OCI-LY1 (cell line): ENCODE measurements around the gene ZFP3.

ENCODE experiments used
- H2AFZ ChIP-seq: fragments of 200-600 bp; sonication (generic), shearing (Covaris generic); 2 replicates; pipeline ENCODE4 v1.6.0; 2014; ENCODE audit warnings: antibody characterized with exemption, mild to moderate bottlenecking, low read length
- H3F3A ChIP-seq: fragments of 200-600 bp; sonication (generic), shearing (Covaris generic); 2 replicates; pipeline ENCODE4 v1.6.0; 2014; ENCODE audit warnings: mild to moderate bottlenecking, antibody characterized with exemption, low read length, moderate library complexity; ENCODE audit not compliant: insufficient read depth
- H3K27ac ChIP-seq: fragments of 200-600 bp; sonication (generic); 2 replicates; pipeline ENCODE4 v1.5.1; 2014; ENCODE audit warnings: low read length, mixed run types, mild to moderate bottlenecking, low read depth; ENCODE audit not compliant: poor library complexity, severe bottlenecking
- H3K27me3 ChIP-seq: fragments of 200-600 bp; sonication (generic); 2 replicates; pipeline ENCODE4 v1.6.0; 2014; ENCODE audit warnings: antibody characterized with exemption, mild to moderate bottlenecking, low read length, moderate library complexity; ENCODE audit not compliant: insufficient read depth
- H3K36me3 ChIP-seq: fragments of 200-600 bp; sonication (generic); 2 replicates; pipeline ENCODE4 v1.6.1; 2014; ENCODE audit warnings: mild to moderate bottlenecking, antibody characterized with exemption, low read length, moderate library complexity, mixed read lengths; ENCODE audit not compliant: insufficient read depth
- H3K4me1 ChIP-seq: fragments of 200-600 bp; sonication (generic); 2 replicates; pipeline ENCODE4 v1.5.1; 2014; ENCODE audit warnings: mild to moderate bottlenecking, low read length, moderate library complexity; ENCODE audit not compliant: insufficient read depth, severe bottlenecking
- H3K4me2 ChIP-seq: fragments of 200-600 bp; sonication (generic), shearing (Covaris generic); 2 replicates; pipeline ENCODE4 v1.6.1; 2014; ENCODE audit warnings: low read length
- H3K4me3 ChIP-seq: fragments of 200-600 bp; sonication (generic); 2 replicates; pipeline ENCODE4 v1.5.1; 2014; ENCODE audit warnings: low read length, low read depth, mild to moderate bottlenecking, mixed read lengths; ENCODE audit not compliant: poor library complexity, severe bottlenecking
- H3K79me2 ChIP-seq: fragments of 200-600 bp; shearing (Covaris generic); 2 replicates; pipeline ENCODE4 v1.6.1; 2016; ENCODE audit warnings: mixed run types, low read length, mixed read lengths; ENCODE audit not compliant: insufficient read depth
- H3K9ac ChIP-seq: fragments of 200-600 bp; sonication (generic), shearing (Covaris generic); 2 replicates; pipeline ENCODE4 v1.6.1; 2014; ENCODE audit warnings: mild to moderate bottlenecking, low read length, mixed read lengths
- H3K9me2 ChIP-seq: fragments of 200-600 bp; sonication (generic), shearing (Covaris generic); 2 replicates; pipeline ENCODE4 v1.6.1; 2014; ENCODE audit warnings: low read depth, mild to moderate bottlenecking, low read length, mixed read lengths
- H3K9me3 ChIP-seq: fragments of 200-600 bp; shearing (Covaris generic); 2 replicates; pipeline ENCODE4 v1.6.1; 2014; ENCODE audit warnings: low read length, mixed read lengths
- H4K20me1 ChIP-seq: fragments of 200-600 bp; sonication (generic), shearing (Covaris generic); 2 replicates; pipeline ENCODE4 v1.6.0; 2016; ENCODE audit warnings: mild to moderate bottlenecking, low read length; ENCODE audit not compliant: insufficient read depth
- EZH2 ChIP-seq: fragments of 200-600 bp; sonication (generic), shearing (Covaris generic); IDR thresholded peaks from 2 replicates; pipeline ENCODE4 v1.8.0; 2017; ENCODE audit warnings: borderline replicate concordance, mixed run types, mild to moderate bottlenecking, antibody characterized with exemption, low read length, moderate library complexity, mixed read lengths
- TF ChIP-seq, protein P1 (sequence below): fragments of 200-600 bp; sonication (generic), shearing (Covaris generic); IDR thresholded peaks from 2 replicates; pipeline ENCODE4 v1.5.1; 2017; ENCODE audit warnings: mild to moderate bottlenecking, antibody characterized with exemption, low read length, moderate library complexity, mixed read lengths

ZFP3 gene

GRCh38 chr17:5047446-5047845 lies 30.8 kb upstream of the ZFP3 start:
- H3K9ac ChIP-seq = no peak overlapping the region
- no peak overlapping the region for H3K27ac ChIP-seq
- peaks cover 9% of the 10 kb centered on the region for H3K4me1 ChIP-seq
- no peak overlapping the region for H3K4me2 ChIP-seq
- no peaks in the 10 kb centered on the region for H3K79me2 ChIP-seq
- H2AFZ ChIP-seq = no peak overlapping the region
- H4K20me1 ChIP-seq = no peaks in the 10 kb centered on the region
- H3K9me3 ChIP-seq = no peaks in the 10 kb centered on the region
- H3K36me3 ChIP-seq = no peaks in the 10 kb centered on the region
- no peaks in the 10 kb centered on the region for H3K9me2 ChIP-seq
- no peaks in the 10 kb centered on the region for H3K27me3 ChIP-seq
- no peak for TF ChIP-seq EZH2
- TF ChIP-seq, protein P1, sequence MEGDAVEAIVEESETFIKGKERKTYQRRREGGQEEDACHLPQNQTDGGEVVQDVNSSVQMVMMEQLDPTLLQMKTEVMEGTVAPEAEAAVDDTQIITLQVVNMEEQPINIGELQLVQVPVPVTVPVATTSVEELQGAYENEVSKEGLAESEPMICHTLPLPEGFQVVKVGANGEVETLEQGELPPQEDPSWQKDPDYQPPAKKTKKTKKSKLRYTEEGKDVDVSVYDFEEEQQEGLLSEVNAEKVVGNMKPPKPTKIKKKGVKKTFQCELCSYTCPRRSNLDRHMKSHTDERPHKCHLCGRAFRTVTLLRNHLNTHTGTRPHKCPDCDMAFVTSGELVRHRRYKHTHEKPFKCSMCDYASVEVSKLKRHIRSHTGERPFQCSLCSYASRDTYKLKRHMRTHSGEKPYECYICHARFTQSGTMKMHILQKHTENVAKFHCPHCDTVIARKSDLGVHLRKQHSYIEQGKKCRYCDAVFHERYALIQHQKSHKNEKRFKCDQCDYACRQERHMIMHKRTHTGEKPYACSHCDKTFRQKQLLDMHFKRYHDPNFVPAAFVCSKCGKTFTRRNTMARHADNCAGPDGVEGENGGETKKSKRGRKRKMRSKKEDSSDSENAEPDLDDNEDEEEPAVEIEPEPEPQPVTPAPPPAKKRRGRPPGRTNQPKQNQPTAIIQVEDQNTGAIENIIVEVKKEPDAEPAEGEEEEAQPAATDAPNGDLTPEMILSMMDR = no peak
- H3F3A ChIP-seq = no peaks in the 10 kb centered on the region
- H3K4me3 ChIP-seq = no peak overlapping the region

DNA sequence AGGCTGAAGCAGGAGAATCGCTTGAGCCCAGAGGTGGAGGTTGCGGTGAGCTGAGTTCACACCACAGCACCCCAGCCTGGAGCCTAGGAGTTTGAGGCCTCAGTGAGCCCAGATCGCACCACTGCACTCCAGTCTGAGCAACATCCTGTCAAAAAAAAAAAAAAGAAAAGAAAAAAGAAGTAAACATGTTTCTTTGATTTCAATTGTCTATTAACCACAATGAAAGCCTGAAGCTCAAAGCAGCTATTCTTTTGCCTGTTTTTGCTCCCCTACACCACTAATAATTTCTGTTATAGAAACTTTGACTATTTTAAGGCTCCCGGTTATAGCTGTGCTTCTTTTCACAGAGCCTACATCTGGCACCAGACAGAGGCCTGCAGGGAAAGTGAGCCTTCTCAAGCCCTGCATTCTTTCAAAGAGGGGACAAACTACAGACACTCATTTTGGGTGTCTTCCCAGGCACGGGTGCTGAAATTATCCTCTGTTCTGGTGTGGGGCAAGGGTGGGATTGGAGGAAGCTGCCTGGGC lies 28.9 kb upstream of the ZFP3 start:
- H3K9me3 ChIP-seq = no peaks in the 10 kb centered on the region
- no peak overlapping the region for H3K4me2 ChIP-seq
- no peaks in the 10 kb centered on the region for H3K79me2 ChIP-seq
- H3K27ac ChIP-seq = no peak overlapping the region
- H3K36me3 ChIP-seq = no peaks in the 10 kb centered on the region
- no peaks in the 10 kb centered on the region for H4K20me1 ChIP-seq
- H3K4me1 ChIP-seq = peaks cover 9% of the 10 kb centered on the region
- no peak overlapping the region for H3K9ac ChIP-seq
- TF ChIP-seq EZH2 = no peak
- TF ChIP-seq, protein P1 = no peak
- H3F3A ChIP-seq = no peaks in the 10 kb centered on the region
- H3K27me3 ChIP-seq = no peaks in the 10 kb centered on the region
- H3K4me3 ChIP-seq = no peak overlapping the region
- H2AFZ ChIP-seq = no peak overlapping the region
- no peaks in the 10 kb centered on the region for H3K9me2 ChIP-seq

DNA sequence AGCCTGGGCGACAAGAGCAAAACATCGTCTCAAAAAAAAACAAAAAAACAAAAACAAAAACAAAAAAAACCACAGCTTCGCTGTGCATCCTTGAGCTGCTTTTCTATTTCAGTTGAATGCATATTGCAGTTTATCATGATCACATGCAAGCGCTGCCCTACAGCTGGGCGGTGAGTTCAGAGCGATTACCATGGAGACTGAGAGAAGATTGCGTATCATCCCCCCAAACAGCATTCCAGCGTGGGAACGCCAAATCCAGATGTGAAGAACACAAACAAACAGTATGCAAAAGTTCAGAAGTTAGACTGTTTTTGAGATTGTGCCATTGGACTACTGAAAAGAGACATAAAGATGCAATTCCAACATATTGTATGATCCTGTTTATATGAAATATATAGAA lies 28.0 kb upstream of the ZFP3 start:
- H3K4me3 ChIP-seq = no peak overlapping the region
- no peaks in the 10 kb centered on the region for H3K9me2 ChIP-seq
- H3K9me3 ChIP-seq = no peaks in the 10 kb centered on the region
- H3K4me1 ChIP-seq = peaks cover 9% of the 10 kb centered on the region
- H4K20me1 ChIP-seq = no peaks in the 10 kb centered on the region
- no peak overlapping the region for H2AFZ ChIP-seq
- H3K36me3 ChIP-seq = no peaks in the 10 kb centered on the region
- no peaks in the 10 kb centered on the region for H3K27me3 ChIP-seq
- H3K9ac ChIP-seq = no peak overlapping the region
- no peak overlapping the region for H3K27ac ChIP-seq
- H3K4me2 ChIP-seq = no peak overlapping the region
- TF ChIP-seq, protein P1 = no peak
- no peak for TF ChIP-seq EZH2
- H3K79me2 ChIP-seq = no peaks in the 10 kb centered on the region
- H3F3A ChIP-seq = no peaks in the 10 kb centered on the region
